HG03439 (cell line): ENCODE measurements around the gene GOLGA6B.
"Not testable (repeated sequence)": the region's sequence is repeated elsewhere in the genome, so short reads cannot be mapped to it uniquely, and the experiment has no call there.

Source experiments
- ATAC-seq: cut with Tn5 transposase; IDR thresholded peaks from one replicate; pipeline ENCODE4 v1.9.1; 2021; ENCODE audit warnings: mild to moderate bottlenecking, moderate library complexity; ENCODE audit not compliant: unreplicated experiment

Gene GOLGA6B

DNA sequence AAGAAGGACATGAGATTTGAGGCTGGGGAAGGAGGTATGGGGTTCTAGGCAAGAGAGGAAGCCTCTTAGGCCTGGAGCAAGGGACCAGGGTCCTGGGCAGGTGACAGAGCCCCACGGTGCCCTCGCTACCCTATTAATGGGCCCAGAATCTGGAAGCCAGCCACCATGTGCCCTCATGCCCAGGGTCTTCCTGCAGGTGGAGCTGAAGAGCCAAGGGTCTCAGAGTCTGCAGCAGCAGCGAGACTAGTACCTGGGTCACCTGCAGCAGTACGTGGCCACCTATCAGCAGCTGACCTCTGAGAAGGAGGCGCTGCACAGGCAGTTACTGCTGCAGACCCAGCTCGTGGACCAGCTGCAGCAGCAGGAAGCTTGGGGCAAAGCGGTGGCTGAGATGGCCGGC is 9.4 kb downstream of the GOLGA6B start:
- not testable (repeated sequence) for ATAC-seq

DNA sequence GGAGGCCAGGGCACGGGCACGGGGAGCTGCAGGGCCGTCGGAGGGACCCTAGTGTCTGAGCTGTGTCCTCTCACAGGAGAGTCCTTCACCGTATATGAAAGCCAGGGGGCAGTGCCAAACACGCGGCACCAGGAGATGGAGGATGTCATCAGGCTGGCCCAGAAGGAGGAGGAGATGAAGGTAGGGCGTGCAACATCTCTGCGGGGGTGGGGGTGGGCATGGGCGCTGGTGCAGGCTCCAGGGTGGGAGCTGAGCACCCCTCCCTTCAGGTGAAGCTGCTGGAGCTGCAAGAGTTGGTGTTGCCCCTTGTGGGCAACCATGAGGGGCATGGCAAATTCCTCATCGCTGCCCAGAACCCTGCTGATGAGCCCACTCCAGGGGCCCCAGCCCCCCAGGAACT is 11.2 kb downstream of the GOLGA6B start:
- not testable (repeated sequence) for ATAC-seq

DNA sequence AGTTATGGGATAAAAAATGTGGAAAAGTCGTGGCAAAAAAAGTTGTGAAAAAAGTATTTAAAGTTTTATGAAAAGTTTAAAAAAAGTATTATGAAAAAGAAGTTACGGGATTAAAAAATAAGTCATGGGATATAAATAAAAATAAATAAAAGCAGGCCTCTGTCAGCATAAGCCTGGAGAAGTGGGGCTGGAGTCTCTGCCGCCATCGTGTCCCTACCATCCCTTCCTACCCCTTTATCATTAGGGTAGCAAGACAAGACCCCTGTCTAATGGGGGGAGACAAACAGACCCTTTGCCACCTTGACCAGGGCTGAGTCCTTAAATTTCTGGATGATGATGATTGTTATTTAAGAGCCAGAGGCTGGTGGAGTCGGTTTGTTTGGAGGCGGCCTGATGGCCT is 15.3 kb downstream of the GOLGA6B start:
- not testable (repeated sequence) for ATAC-seq

DNA sequence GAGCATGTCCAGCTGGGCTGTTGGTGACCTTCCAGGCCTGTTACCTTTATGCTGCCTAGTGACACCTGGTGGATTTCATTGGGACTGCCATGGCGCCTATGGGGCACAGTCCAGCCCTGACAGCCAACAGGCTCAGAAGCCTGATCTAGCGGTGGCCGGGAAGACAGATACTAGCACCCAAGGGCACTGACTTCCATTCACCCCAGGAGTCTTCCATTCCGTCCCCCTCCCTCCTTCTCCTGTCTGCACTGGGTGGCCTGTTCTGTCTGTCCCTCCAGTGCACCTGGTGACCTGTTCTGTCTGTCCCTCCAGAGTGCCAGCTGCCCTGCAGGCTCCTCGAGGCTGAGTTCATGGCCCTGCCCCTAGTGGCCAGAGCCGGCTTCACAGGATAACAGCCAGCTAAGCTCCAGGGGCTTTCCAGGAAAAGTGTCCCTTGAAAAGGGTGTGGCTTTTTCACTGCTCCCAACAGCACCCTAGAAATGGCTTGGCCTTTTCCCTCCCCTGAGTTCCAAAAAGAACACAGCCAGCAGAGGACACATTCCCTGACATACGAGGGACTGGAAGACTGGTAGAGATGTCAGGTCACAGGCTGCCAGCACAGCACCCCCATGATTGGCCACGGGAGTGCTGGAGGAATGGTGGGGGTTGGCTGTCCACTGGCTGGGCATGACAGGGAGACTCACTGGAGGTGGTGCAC is 16.3 kb downstream of the GOLGA6B start:
- ATAC-seq: peak; percentile 89

DNA sequence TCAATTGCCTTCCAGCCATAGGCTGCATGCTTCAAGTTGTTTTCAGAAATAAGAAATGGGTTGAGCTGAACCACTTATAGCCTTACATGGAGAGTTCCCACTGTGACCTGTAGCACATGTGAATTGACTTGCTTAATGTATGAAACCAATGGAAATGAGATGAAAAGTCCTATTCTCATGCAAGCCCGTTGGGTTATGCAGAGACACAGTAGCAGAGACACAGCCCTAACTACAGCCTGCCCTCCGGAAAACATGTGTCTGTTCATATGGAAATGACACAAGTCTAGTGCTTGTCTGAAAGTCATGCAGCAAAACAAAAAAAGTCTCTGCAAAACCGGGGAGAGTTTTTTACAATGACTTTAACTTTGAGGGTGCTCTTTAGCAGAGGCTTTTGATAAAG is 17.0 kb downstream of the GOLGA6B start:
- no peak for ATAC-seq

DNA sequence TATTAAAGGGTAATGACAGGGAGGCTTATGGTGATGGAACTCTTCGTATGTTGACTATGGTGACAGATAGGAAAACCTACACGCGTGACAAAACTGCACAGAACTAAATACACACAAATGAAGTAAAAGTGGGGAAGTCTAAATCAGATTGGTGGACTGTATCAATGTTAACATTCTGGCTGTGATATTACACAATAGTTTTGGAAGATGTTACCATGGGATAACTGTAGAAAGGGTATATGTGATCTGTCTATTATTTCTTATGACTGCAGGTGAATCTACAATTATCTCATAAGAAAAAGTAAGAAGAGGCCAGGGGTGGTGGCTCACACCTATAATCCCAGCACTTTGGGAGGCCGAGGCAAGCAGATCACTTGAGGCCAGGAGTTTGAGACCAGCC is 22.3 kb downstream of the GOLGA6B start:
- ATAC-seq: no peak

DNA sequence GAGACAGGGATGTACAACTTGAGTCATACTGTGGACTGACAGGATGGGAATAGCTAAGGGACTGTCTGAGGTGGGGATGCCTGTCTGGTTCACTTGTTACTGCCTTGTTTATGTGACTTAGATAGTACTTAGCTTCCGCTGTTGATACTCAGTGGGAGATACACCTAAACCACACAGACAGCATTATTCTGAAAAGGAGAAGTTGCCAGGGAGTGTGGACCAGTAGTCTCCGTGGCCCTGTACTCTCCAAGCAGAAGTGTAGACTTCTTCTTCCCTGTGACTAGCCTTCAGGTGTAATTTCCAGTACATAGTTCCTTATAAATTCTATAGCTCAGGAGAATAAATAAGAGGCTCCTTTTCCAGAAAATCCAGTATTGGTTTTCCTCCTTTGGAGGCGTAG is 26.4 kb downstream of the GOLGA6B start:
- ATAC-seq: no peak

DNA sequence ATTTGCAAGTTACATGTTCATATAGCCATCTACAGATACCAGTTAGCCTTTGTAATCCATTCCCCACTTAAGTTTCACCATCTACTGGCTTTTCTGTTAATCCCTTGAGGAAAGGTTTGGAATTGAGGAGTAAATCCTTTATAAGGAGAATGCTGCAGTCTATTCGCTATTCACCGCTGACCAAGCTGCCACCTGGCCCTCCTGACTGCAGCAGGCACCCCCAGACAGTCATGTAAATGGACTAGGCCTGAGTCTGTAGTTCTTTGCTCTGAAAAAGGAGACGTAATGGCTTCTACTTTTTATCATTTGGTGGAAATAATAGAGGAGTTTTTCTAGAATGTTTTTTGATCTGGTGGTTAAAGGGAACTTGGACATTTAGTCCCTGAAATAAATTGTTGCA is 28.3 kb downstream of the GOLGA6B start:
- ATAC-seq: no peak

DNA sequence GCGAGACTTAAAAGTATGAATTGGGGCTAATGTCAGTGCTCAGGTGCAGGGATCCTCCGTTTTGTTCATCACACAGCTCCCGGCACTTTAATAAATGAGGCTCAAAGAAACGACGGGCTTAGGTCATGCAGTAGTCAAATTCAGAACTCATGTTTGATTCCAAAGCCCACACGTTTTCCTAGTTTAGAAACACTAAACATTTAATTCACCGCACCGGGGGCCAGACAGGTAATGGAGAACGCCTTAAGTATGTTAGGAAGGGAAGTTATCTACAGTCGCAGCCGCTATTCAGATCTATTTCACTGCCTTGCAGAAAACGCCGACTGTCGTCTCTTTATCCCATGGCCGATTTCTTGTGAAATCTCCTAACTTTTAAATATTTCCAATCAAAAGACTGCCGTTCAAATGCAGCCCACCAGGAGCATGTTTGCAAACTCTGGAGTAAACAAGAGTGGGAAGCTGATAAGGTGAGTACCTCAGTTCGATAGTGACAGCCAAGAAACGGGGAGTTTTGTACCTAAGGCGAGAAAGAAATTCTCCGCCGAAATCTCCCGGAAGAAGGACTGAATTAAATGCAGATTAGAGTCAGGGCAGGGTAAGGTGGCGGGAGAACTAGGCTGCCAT is 30.9 kb downstream of the GOLGA6B start:
- ATAC-seq: no peak

DNA sequence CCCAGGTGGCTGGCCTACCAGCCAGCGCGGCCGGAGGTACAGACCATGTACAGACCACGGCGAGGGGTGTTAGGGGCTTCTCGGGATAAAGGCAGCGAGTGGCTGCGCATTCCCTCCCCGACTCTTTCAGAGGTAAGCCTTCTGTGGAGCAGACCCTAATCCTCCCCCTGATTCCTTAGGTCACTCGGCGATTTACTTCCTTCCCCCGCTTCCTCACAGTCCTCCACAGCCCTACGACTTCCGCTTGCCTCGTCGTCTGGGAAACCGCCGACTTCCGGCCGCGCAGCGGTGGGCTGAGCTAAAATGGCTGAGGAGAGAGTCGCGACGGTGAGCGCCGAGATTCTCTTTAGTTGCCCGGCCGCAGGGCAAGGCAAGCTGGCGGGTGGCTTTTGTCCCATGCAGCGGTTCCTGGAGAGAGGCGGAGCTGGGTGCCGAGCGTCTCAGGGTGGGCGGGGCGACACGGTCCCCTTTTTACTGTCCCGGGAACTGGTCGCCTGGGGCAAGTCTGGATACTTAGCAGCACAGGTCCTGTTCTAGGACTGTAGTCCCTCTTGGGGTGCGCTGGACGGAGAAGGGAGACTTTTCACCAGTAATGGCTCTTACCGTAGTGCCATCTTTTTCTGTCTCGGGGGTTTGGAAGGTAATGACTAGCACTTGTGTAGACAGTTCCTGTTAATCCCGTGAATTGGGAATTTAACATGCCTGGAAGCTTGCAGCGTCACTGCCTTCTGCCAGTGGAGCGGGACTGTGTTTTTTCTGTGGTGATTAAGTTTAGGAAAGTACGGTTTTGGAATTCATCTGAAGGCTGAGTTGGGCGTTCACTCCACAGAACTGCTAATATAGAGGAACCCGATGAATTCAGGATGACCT is 31.7 kb downstream of the GOLGA6B start, which contains the start of the genes BBS4 and HIGD2B:
TSS of gene BBS4 (plus strand) at position 283 of the 870 bp plus-strand sequence. CDS start at position 304, 21 bp downstream.
TSS of gene HIGD2B (minus strand) at position 258 of the 870 bp plus-strand sequence. CDS start 9,808 bp downstream, outside the sequence.
- ATAC-seq: peak; percentile 95

DNA sequence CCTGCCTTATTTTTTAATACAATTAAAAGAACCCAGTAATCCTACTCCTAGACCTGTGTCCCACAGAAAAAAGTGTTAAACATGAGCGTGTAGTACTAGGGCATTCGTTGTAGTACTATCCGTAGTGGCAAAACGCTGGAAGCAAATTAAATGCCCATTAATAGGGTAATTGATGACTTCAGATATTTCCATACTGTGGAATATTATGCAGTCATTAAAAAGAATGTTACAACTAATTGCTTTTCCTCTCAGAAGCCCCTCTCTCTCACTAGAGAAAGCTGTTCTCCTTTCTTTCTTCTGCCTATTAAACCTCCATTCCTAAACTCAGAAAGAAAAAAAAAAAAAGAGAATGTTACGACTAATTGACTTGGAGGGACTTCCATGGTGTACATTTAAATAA is 34.2 kb downstream of the GOLGA6B start:
- no peak for ATAC-seq

DNA sequence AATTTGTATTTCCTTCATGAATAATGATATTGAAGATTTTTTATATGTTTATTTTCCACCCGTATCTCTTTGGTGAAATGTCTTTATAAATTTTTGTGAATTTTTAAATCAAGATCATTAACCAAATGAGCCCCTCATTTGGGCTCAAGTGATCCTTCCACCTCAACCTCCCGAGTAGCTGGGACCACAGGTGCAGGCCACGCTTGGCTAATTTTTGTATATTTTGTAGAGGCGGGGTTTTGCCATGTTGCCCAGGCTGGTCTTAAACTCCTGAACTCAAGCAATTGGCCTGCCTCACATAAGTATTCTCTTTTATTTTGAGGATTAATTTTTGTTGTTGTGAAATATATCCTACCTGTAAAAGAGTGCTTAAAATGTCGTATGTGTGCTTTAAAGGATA is 36.4 kb downstream of the GOLGA6B start:
- no peak for ATAC-seq

DNA sequence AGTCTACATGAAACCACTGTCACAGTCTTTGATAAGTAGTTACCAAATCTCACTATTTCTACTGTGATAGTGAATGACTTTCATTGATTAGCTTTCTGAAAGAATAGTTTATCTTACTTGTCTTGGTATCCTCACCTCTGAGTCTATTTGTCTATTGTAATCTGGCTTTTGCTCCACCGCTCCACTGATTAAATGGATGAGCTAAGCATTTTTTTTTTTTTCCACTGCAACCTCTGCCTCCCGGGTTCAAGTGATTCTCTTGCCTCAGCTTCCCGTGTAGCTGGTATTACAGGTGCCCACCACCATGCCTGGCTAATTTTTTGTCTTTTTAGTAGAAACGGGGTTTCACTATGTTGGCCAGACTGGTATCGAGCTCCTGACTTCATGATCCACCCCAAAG is 44.4 kb downstream of the GOLGA6B start:
- no peak for ATAC-seq

DNA sequence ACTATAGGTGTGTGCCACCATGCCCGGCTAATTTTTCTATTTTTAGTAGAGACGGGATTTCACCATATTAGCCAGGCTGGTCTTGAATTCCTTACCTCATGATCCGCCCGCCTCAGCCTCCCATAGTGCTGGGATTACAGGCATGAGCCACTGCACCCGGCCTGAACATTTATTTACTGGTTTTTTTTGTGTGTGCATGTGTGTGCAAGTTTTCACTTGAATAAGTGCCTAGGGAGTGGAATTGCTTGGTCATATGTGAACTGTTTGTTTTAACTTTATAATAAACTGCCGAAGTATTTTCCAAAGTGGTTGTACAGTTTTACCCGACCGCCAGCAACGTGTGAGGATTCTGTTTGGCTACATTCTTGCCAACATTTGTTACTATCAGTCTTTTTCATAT is 45.6 kb downstream of the GOLGA6B start:
- ATAC-seq: no peak

DNA sequence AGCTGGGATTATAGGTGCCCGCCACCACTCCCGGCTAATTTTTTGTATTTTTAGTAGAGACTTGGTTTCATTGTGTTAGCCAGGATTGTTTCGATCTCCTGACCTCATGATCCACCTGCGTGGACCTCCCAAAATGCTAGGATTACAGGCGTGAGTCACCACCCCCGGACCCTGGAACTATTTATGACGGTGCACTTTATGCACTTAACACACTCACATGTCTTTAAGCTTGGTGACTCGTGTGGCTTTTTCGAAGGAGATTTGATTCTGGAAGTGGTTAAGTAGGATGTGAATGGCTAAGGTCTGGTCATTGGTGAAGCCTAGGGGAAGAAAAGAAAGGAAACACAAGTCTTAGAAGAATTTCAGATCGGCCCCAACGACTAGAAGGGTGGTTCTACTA is 51.8 kb downstream of the GOLGA6B start:
- ATAC-seq: no peak

DNA sequence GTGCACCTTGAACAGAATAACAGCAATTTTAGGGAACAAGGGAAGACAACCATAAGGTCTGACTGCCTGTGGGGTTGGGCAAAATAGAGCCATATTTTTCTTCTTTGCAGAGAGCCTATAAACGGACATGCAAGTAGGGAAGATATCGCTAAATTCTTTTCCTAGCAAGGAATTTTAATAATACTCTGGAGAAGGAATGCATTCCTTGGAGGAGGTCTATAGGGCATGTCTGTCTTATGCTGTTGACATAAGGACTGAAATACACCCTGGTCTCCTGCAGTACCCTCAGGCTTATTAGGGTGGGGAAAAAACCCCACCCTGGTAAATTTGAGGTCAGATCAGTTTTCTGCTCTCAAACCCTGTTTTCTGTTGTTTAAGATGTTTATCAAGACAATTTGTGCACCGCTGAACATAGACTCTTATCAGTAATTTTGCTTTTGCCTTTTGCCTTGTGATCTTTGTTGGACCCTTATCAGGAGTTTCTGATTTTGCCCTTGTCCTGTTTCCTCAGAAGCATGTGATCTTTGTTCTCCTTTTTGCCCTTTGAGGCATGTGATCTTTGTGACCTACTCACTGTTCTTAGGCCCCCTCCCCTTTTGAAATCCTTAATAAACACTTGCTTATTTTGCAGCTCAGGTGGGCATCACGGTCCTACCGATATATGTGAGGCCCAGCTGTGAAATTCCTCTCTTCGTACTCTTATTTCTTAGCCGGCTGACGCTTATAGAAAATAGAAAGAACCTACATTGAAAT is 54.2 kb downstream of the GOLGA6B start:
- not testable (repeated sequence) for ATAC-seq
